H1 (cell line): ENCODE results near the gene TSR3.

ENCODE experiments used
- CHD2 ChIP-seq: IDR thresholded peaks from 2 replicates; pipeline ENCODE4 v1.6.1; 2012; ENCODE audit warnings: low read length, improper control_type of control experiment
- FOSL1 ChIP-seq: IDR thresholded peaks from 2 replicates; pipeline ENCODE4 v1.6.1; 2011; ENCODE audit warnings: mild to moderate bottlenecking, low read depth, low read length, moderate library complexity; ENCODE audit not compliant: insufficient read depth
- GTF2F1 ChIP-seq: IDR thresholded peaks from 2 replicates; pipeline ENCODE4 v1.6.1; 2012; ENCODE audit warnings: low read depth, low read length, improper control_type of control experiment, borderline replicate concordance
- RNF2 ChIP-seq: fragments of 200-900, 300-1000 bp; sonication (generic); IDR thresholded peaks from 2 replicates; pipeline ENCODE4 v1.7.1; 2016; ENCODE audit warnings: borderline replicate concordance, low read depth, mild to moderate bottlenecking, antibody characterized with exemption, low read length; ENCODE audit not compliant: poor library complexity, severe bottlenecking; ENCODE audit errors: missing control alignments

GRCh38 chr16:1398826-1399581 lies 47.3 kb upstream of the TSR3 start:
- TF ChIP-seq FOSL1 (no peak), RNF2 (no peak), GTF2F1 (no peak), CHD2 (no peak)
